ENCODE data around the gene MYO18A.

The MYO18A gene

GRCh38 chr17:29077320-29077719 lies 102.9 kb downstream of the MYO18A start:
- Histone ChIP-seq H4K20me1 (ENCODE audit: insufficient read depth, low read length) (no peaks in the 10 kb centered on the region), H3K4me2 (ENCODE audit: low read depth, low read length) (no peak overlapping the region)

DNA sequence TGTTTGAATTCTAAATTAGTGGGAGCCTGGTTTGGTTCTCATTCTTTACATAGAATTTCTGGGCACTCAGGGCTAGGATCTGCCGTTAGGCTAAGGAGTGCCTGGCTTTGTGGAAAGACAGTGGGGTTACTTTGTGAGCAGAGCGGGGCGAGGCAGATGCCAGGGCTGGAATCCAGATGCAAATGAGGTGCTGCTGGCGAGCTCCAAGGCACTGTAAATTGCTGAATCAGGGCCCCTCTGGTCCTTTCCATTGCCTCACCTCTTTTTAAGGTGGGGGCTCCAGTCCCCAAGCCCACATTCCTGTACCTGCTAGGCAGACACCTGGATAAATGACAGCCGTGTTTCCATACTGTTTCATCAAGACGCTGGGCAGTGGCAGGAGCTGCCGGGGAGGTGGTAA lies 103.5 kb downstream of the MYO18A start:
- Histone ChIP-seq H3K27me3 (replicated peaks; ENCODE audit: insufficient read depth, low read length) (no peaks in the 10 kb centered on the region), H2AFZ (ENCODE audit: low read length) (no peak overlapping the region), H3K4me2 (ENCODE audit: low read depth, low read length) (no peak overlapping the region), H3F3A (ENCODE audit: insufficient read depth, low read length) (no peaks in the 10 kb centered on the region), H3K36me3 (replicated peaks; ENCODE audit: insufficient read depth, low read length) (no peaks in the 10 kb centered on the region), H3K27ac (ENCODE audit: low read length) (no peak overlapping the region), H3K4me3 (ENCODE audit: low read length) (no peak overlapping the region), H3K4me1 (ENCODE audit: low read length) (no peaks in the 10 kb centered on the region), H3K9me3 (replicated peaks; ENCODE audit: insufficient read depth, low read length) (no peaks in the 10 kb centered on the region), H3K79me2 (ENCODE audit: low read length) (no peaks in the 10 kb centered on the region), H4K20me1 (ENCODE audit: insufficient read depth, low read length) (no peaks in the 10 kb centered on the region), H3K9me2 (replicated peaks; ENCODE audit: insufficient read depth, low read length) (no peaks in the 10 kb centered on the region), H3K9ac (ENCODE audit: low read length) (no peak overlapping the region)
- no peak for DNase-seq
- TF ChIP-seq EZH2phosphoT487 (IDR thresholded peaks at IDR 0.05; ENCODE audit: low read length): no peak
- TF ChIP-seq, protein P1, sequence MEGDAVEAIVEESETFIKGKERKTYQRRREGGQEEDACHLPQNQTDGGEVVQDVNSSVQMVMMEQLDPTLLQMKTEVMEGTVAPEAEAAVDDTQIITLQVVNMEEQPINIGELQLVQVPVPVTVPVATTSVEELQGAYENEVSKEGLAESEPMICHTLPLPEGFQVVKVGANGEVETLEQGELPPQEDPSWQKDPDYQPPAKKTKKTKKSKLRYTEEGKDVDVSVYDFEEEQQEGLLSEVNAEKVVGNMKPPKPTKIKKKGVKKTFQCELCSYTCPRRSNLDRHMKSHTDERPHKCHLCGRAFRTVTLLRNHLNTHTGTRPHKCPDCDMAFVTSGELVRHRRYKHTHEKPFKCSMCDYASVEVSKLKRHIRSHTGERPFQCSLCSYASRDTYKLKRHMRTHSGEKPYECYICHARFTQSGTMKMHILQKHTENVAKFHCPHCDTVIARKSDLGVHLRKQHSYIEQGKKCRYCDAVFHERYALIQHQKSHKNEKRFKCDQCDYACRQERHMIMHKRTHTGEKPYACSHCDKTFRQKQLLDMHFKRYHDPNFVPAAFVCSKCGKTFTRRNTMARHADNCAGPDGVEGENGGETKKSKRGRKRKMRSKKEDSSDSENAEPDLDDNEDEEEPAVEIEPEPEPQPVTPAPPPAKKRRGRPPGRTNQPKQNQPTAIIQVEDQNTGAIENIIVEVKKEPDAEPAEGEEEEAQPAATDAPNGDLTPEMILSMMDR (IDR thresholded peaks at IDR 0.05; ENCODE audit: low read length): no peak
- no peak for TF ChIP-seq EZH2 (optimal IDR thresholded peaks at IDR 0.05; ENCODE audit: low read depth, low read length)

More at GRCh38 chr17:29077320-29077719, 102.9 kb downstream of the MYO18A start:
- Histone ChIP-seq H3K27me3 (replicated peaks; ENCODE audit: insufficient read depth, low read length) (no peaks in the 10 kb centered on the region), H3K4me3 (ENCODE audit: low read length) (no peak overlapping the region), H3K9ac (ENCODE audit: low read length) (no peak overlapping the region), H3K9me3 (replicated peaks; ENCODE audit: insufficient read depth, low read length) (no peaks in the 10 kb centered on the region), H3K27ac (ENCODE audit: low read length) (no peak overlapping the region), H3K4me1 (ENCODE audit: low read length) (no peaks in the 10 kb centered on the region), H2AFZ (ENCODE audit: low read length) (no peak overlapping the region), H3K36me3 (replicated peaks; ENCODE audit: insufficient read depth, low read length) (no peaks in the 10 kb centered on the region), H3K9me2 (replicated peaks; ENCODE audit: insufficient read depth, low read length) (no peaks in the 10 kb centered on the region), H3F3A (ENCODE audit: insufficient read depth, low read length) (no peaks in the 10 kb centered on the region), H3K79me2 (ENCODE audit: low read length) (no peaks in the 10 kb centered on the region)
- no peak for DNase-seq
- no peak for TF ChIP-seq EZH2phosphoT487 (IDR thresholded peaks at IDR 0.05; ENCODE audit: low read length)
- TF ChIP-seq EZH2 (optimal IDR thresholded peaks at IDR 0.05; ENCODE audit: low read depth, low read length): no peak
- TF ChIP-seq, protein P1 (IDR thresholded peaks at IDR 0.05; ENCODE audit: low read length): no peak

- Histone ChIP-seq H3K4me3 (ENCODE audit: low read length) (no peak overlapping the region), H3K9me3 (replicated peaks; ENCODE audit: insufficient read depth, low read length) (no peaks in the 10 kb centered on the region), H3K27ac (ENCODE audit: low read length) (no peak overlapping the region), H3K9me2 (replicated peaks; ENCODE audit: insufficient read depth, low read length) (no peaks in the 10 kb centered on the region), H3K36me3 (replicated peaks; ENCODE audit: insufficient read depth, low read length) (no peaks in the 10 kb centered on the region), H3K79me2 (ENCODE audit: low read length) (no peaks in the 10 kb centered on the region), H4K20me1 (ENCODE audit: insufficient read depth, low read length) (no peaks in the 10 kb centered on the region), H3K4me1 (ENCODE audit: low read length) (no peaks in the 10 kb centered on the region), H3K4me2 (ENCODE audit: low read depth, low read length) (no peak overlapping the region), H3K9ac (ENCODE audit: low read length) (no peak overlapping the region), H3F3A (ENCODE audit: insufficient read depth, low read length) (no peaks in the 10 kb centered on the region), H2AFZ (ENCODE audit: low read length) (no peak overlapping the region), H3K27me3 (replicated peaks; ENCODE audit: insufficient read depth, low read length) (no peaks in the 10 kb centered on the region)
- DNase-seq: no peak
- TF ChIP-seq EZH2phosphoT487 (IDR thresholded peaks at IDR 0.05; ENCODE audit: low read length) (no peak), EZH2 (optimal IDR thresholded peaks at IDR 0.05; ENCODE audit: low read depth, low read length) (no peak)
- TF ChIP-seq, protein P1 (IDR thresholded peaks at IDR 0.05; ENCODE audit: low read length): no peak
Observed at GRCh38 chr17:29076087-29076486, 104.1 kb downstream of the MYO18A start.
